GM19351 (cell line): Measurements from ENCODE around the gene ZBTB20.

ENCODE experiments used
- ATAC-seq: cut with Tn5 transposase; IDR thresholded peaks from one replicate; pipeline ENCODE4 v1.9.1; 2021; ENCODE audit warnings: mild to moderate bottlenecking, moderate library complexity; ENCODE audit not compliant: unreplicated experiment

Gene ZBTB20

DNA sequence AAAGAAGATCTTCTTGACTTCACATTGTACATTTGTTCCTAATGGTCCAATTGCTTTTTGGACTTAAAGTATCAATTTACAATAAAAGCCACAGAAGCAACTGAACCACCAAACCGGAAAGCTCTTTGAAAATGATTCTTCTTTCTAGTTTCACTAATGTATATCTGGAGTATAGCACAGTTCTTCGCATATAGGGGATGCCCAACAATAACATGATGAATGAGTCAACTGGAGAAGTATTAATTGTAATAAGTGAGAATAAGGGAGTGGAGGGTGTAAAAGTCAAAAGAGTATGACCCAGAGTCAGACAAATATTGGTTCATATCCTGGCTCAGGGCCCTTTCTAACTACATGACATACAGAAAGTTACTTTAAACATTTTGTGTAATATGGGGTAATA lies 425.2 kb downstream of the ZBTB20 start:
- peak; percentile 96 for ATAC-seq

DNA sequence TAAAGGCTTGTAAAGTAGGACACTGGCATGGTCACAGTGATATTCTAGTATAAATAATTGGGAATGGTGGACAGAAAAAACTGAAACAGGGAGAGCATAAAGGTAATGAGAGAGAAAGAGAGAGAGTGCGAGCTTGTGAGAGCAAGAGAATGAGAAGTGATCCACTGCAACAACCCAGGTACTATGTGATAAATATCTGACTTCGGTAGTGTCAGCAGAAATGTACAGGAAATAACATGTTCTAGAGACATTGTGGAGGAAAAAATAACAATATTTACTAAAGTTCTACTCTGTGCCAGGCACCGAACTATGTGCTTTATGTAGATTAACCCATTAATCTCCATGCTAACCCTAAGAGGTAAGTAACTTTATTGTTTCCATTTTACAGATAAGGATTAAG lies 425.9 kb downstream of the ZBTB20 start:
- ATAC-seq, result no peak

DNA sequence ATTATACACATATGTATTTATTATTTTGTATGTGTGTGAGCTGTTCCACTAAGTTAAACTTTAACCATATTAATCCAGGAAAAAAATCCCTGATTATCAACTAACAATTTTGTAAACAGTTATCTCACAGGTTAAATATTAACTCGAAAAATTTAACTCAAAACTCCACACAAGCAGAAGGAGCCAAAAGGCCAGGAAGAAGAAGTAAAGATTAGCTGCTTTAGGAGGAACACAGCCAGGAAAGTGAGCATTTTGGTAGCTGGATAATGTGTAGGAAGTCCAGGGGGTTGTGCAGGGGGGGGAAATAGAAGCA lies 428.2 kb downstream of the ZBTB20 start:
- ATAC-seq, result no peak

DNA sequence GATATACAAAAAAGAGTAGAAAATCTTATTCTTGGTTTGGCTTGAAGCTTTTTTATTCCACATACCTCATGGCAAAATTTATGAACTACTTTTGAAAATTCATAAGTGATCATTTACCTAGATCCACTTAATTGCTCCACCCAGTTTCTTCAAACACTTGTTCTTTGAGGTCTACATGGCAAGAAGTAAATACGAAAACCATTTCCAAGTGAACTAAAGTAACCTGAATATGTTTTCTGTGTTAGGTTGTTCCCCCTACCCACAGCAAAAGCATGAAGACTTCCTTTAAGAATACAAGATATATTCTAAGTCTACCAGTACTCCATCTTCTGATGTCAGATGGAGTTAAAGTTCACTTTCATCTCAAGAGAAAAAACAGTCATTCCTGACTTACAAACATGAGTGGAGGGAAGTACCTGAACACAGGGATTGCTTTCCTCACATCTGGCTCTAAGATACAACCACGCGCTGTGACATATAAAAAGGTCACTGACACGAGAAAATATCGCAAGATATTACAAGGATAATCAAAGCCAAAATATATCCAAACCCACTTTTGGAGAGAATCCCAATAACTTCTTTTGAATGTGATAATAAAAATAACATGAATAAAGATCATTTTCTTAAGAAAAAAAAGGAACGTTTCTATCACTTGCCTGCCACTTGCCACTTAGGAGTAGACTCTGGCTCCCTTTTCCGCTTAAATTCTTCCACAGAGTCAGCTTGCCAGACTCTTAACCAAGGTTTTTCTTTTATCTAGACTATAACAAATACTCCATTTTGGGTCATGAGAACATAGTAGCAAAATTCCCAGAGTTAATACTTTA lies 428.8 kb downstream of the ZBTB20 start:
- ATAC-seq, result no peak

DNA sequence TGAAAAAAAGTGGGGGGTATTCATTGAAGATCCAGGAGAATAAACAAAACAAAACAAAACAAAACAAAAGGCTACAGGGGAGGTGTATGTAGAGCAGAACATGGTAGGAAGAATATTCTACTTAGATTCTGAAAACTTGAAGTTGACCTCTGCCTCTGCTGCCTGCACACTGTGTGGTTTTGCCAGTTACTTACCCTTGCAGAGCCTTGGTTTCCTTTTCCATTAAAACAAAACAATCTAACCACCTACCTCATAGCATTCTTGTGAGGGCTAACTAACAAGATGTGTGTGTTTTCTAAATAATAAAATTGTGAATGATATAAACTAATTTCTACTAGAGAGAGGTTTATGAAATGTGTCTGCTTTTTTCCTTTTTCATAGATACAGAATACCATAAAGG lies 430.2 kb downstream of the ZBTB20 start:
- no peak for ATAC-seq

DNA sequence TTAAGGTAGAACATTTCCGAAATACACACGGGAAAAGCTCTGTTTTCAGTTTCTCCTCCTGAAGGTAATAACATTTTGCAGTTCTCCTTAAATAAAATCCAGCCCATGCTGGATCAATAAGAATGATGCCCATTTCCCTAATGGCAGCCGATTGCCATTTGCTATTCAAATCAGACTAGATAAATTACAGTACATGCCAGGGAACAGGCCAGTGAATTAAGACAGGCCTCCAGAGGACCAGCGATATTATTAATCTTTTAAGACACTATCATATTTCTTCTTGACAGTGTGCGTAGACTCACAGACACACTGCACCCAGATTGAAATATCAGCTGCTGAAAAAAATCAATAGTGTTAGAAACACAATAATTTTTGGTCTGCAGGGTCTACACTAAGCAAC lies 431.0 kb downstream of the ZBTB20 start:
- no peak for ATAC-seq

DNA sequence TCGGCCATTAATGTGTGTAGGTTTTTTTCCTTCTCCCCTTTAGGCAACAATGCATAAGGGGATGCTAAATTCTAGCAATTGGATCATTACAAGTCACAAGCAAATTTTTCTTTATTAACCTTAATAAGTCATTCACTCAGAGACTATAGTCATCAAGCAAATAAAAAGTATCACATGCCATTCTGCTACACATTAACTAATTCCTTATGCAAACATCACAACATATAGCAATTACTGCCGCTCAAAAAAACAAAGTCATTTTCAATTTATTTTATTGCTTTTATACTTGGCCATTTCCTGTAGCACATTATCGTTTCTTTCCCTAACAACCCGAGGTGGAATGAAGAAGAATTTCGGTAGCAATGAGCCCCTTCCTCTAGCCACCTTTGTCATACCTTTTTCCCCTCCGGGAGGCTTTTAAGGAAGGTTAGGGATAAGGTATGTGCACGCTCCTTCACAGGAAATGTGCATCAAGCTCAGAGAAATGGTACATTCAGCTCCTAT lies 432.1 kb downstream of the ZBTB20 start:
- no peak for ATAC-seq

DNA sequence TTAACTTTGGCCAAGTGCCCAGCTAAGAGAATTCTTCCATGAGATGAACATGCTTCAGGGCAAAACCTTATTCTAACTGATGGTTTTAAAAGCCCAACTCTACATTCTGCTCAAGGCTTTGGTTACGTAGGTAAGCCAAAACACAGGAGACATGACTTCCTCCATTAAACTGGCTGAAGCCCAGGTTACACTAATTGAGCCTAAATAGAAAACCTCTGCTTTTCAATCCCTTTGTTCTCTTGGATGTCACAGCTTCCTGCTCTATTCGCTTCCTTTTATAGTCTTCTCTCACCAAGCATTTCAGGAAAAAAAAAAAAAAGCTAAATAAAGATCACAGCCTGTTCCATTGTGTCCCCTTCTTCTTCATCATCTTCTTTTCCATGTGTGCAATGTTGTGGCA lies 432.9 kb downstream of the ZBTB20 start:
- ATAC-seq, result no peak

DNA sequence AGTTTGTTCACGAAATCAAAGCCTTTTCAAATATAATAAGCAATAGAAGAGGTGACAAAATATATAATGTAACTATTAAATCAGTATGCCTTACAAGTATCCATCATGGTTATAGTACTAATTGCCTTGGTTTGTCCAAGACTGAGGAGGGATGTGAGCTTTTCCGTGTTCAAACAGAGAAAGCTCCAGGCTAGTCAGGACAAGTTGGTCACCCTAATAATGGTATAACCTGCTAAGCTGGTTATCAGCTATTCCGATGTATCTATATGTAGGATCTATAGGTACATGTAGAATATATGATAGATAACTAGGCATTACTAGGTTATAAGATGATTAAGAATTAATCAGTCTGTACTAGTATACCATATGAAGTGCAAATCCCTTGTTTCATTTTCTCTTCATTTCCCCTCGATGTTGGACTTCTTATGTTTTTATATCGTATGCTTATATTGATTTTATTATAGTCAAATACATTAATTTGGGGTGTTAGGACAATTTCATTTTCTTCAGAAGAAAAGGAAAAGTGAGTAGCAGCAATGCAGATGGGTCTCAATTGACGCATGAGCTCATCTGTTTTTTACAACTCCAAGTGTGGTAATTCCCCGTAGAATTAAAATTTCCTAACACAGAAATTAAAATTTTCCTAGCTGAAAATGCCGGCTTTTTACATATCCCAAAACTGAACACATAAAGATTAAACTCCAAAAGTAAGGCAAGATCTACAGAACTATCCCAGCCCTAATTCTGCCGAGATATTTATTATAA lies 434.2 kb downstream of the ZBTB20 start:
- ATAC-seq, result no peak

DNA sequence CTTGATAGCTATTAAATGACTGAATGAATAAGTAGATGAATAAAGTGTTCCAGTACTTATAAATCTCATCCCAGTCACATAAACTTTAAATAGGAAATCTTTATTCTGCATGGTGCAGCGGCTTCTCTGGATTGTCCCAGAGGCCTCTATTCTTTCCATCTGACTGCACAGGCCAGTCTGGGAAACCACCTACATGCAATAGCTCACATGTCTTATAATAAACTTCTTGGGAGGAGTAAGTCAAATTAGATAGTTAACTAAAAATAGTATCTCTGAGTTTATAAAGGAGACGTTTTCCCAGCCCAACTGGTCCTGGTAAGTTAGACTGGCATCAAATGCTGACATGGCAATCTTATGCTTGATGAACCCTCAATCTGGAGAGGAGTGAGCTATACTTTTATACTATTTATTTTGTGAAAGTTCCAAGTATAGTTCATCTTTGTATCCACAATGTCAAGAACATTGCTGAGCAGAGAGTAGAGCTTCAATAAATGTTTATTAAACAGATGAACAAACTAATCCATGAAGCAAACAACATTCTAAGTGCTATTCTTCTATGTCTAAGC lies 435.7 kb downstream of the ZBTB20 start:
- ATAC-seq, result no peak

DNA sequence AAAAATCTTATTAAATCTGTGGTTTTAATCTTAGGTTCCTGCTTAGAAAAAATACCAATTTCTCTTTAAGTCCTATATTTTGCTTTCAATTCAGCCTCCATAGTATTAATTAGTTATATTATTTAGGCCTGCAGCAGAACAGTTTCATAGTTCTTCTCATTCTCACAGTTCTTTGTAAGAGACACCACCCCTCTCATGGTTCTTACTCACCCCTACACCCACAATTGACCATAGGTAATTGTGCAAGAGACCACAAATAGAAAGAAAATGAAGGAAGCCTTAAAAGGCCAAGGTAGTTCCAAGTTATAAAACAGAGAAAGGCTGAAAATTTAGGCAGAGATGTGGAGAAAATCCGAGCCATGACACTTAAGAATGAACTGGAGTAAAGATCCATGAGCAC lies 438.0 kb downstream of the ZBTB20 start:
- no peak for ATAC-seq

DNA sequence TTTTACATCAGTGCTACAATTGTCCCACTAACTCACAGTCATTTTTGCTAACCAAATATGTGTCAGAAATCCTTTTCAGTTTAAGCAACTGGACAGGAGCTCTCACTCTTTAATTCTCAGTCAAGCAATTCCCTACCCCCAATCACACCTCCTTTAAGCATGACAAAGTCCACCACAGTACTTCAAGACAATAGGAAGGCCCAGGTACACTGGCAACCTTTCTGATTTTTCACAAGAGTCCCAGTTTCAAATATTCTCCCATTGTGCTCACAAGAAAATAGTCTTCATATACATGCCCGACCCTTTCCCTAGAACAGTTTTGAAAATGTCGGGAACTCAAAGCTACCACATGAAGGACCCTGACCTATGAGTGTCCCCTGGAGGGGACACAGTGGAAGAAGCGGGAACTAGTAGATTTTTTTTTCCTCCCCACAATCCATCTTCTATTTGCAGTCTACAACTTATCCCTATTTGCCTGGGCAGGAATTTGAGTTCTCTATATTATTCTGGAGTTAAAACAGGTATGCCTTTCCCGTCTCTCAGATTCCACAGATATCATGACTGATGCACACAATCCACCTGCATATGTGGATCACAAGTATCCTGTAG lies 439.7 kb downstream of the ZBTB20 start:
- ATAC-seq, result no peak

DNA sequence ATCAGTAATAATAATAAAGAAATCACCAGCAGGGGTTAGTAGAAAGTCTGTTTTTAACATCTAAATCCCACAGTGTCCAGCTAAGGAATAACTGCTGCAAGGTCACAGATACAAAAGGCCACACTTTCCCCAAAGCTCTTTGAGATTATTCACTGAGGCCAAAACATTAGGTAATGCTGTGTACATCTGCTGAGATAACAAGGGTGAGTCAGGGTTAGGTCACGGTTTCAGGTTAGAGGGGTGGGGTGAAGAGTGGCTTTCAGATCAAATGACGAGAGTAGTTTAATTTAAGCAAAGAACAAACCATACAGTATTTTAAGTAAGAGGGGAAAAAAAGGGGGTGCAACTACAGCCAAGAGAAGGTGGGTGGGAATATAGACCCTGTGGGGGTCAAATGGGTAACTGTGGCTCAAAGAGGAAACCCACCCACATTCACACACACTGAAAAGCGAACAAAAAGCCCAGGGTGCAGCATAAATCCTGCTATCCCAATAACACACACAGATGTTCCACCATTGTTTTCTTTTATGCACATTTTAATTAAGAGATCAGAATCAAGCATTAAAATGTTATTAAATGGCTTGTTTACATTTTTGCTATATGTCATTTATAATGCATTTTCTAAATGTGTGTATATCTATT lies 440.4 kb downstream of the ZBTB20 start:
- peak; percentile 89 for ATAC-seq

DNA sequence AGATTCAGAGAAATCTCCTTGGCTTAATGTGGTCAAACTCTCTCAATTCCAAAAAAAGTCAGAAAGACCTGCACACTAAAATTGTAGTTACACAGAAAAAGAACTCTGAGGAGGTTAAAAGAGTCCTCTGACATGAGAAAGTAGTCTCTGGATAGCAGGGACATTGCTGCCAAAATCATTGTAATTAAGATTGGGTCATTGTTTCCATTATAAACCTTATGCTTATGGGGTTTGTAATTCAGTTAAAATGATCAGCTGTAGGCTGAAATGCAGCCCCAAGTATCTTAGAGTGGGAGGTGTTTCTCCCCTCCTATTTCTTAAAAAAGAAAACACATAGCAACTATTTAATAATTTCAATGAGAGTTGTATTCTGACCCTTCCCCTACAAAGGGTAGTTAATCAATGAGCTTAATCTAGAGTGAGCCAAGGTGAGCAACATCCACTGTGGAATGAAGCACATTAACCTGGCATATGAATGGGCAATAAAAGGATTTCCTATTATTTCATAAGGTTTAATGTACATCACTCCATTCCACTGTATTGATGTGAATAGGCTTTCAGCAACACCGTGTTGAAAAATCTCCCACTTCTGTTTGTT lies 446.4 kb downstream of the ZBTB20 start:
- no peak for ATAC-seq

DNA sequence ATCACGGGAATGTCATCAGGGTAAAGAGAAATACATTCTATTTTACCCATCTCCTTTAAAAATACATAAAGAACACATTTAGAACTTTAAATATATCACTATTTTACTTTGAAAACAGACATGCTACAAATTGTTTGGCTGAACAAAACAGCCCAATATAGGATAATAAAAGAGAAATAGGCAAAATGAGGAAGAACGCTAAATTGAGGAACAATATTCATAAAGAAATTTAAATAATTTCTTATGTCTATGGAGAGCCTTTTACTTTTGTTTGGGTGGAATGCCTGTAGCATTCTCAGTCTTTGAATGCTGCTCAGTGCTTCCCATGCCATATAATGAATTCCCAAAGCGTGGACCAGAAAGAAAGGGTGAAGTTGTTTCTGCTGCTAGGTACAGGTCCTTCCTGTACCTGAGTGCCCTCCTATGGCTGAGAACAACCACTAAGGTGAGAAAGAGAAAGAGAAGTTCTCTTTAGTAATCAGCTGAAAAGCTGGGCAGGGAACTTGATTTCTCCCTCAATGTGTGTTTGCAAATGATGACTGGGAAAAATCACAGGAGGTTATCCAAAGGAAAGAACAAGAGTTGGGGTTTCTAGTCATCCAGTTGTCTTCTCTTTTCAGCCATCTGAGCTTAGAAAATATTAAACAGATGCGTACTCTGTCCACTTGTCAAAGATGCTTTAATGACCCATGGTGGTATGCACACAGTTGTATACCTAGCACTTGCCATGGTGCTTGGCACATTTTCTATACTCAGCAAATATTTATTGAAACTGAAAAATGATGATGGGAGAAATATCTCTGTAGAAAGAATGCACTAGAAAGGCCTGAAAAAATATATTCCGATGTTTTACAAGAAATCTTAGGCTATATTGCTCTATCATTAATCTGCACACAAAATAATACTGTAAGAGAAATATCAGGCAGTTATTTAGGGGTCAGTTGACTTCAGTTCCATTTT lies 448.7 kb downstream of the ZBTB20 start:
- no peak for ATAC-seq

DNA sequence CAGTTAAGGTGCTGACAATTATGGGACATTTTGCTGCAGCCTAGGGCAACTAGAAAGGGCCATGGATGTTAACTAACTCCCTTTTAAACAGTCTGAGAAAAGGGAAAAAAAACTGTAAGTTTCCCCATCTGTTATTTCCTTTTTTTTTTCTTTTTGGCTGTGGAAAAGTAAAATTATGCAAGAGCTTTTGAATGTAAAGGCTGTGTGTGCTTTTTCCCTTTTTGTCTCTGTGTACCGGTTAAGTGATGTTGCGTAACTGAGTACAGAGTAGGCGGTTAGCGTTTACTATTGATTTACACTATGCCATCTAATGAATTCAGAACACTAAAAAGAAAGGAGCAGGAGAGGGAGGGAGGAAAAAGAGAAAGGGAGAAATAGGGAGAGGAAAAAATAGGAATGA lies 449.7 kb downstream of the ZBTB20 start:
- ATAC-seq, result no peak

DNA sequence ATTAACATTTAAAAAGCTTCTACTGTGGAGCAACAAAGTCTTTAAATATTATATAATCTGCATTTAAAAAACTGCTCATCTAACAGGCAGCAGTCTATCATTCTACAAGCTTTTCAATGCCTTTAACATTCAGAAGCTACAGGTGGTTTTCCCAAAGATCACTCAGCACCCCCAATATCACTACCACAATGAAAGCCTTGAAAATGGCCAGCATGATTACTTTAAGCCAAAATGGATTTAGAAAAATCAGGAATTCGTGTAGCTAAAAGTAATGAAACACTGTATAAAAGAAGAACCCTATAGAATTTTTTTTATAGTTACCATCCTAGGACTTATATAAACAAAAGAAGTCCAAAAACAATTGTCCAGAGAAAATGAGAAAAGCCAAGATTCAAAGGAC lies 452.8 kb downstream of the ZBTB20 start:
- no peak for ATAC-seq

DNA sequence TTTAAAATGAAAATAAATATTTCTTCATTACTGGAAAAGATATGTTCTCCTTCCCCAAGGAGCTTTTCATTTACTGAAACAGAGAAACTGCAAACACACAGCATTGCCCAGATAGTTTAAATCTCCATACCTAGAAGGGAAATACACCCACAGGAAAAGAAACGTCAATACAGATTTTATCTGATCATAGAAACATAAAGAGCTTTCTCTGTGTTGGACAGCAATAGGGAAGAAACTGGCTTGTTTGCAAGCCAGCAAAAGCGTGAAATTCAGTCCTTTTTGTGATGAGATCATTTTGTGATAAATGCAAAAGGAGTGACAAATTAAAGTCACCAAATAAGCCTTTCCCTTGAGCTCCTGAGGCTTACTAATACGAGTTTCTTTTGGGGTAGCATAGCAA lies 455.2 kb downstream of the ZBTB20 start:
- ATAC-seq, result no peak

DNA sequence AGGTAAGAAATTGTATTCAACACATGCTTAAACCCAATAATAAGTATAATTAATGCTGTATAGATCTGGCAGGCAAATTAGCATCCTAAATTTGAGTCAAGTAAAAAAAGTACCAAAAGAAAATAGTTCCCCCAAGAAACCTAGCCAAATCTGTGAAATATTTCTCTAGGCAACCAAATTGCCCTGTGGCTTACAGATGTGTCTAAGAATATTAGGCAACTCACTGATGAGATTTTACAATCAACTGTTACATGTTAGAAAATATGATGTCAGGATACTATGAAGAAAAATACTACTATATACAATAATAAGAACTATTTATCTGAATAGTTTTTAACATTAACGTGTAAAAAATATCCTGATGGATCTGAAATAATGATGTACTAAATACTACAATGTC lies 456.2 kb downstream of the ZBTB20 start:
- ATAC-seq, result no peak

DNA sequence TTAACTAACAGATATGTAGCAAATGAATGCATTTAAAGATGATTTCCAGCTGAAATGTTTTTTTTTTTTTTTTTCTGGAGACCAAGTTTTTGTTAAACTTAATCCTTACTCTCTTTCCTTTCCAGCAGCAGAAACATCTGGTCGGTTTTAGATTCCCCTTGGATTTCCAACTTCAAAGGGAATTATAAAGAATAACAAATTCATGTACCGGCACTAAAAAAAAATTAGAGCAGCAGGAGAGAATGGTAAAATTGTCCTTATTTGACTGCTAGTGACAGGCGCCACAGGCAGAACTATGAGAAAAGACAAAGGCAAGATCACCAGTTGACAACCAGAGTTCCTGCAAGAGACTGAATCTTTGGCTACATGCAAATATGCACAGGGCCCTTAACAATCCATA lies 459.9 kb downstream of the ZBTB20 start:
- no peak for ATAC-seq
